BE2C (cell line): Measurements from ENCODE around the gene RIMBP2.

Experiments used
- DNase-seq: peaks from one replicate; pipeline ENCODE4 v3.0.0-alpha.2; 2020
- H3K27me3 ChIP-seq: fragments of 250-450 bp; sonication (Bioruptor Pico); 2 replicates; pipeline ENCODE4 v1.5.1; 2020; ENCODE audit warnings: mild to moderate bottlenecking
- H3K36me3 ChIP-seq: fragments of 250-450 bp; sonication (Bioruptor Pico); 2 replicates; pipeline ENCODE4 v1.5.1; 2020; ENCODE audit warnings: mild to moderate bottlenecking
- H3K4me1 ChIP-seq: fragments of 250-450 bp; sonication (Bioruptor Pico); 2 replicates; pipeline ENCODE4 v1.5.1; 2020
- H3K4me3 ChIP-seq: 2 replicates; pipeline ENCODE4 v1.5.1; 2011; ENCODE audit warnings: low read depth, low read length
- H3K9me3 ChIP-seq: fragments of 250-450 bp; sonication (Bioruptor Pico); 2 replicates; pipeline ENCODE4 v1.5.1; 2020
- CTCF ChIP-seq: IDR thresholded peaks from 2 replicates; pipeline ENCODE4 v1.5.1; 2012; ENCODE audit warnings: mild to moderate bottlenecking, low read depth, low read length

The RIMBP2 gene

DNA sequence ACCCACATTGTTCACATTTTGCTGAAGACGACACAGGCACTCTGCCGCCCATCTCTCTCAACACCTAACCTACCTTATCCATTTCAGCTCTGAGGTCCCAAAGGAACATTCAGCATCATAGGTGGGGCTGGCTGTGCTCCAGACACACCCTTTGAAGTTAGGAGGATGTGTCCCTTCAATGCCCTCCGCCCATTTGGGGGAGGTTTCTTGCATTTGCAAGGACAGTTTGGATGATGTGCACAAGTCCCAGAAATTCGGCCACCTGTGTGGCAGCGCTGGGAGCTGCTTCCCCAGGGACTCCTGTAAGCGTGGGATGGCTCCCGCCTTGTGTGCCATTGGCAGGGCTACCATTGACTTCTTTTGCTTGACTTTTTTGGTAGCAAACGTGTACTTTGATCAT, 113.8 kb downstream of the RIMBP2 start:
- peaks cover 3% of the 10 kb centered on the region; the same call in 1 of the 2 replicates for H3K9me3 ChIP-seq
- no peak for TF ChIP-seq CTCF
- DNase-seq: no peak
- H3K4me3 ChIP-seq: no peak overlapping the region
- no peaks in the 10 kb centered on the region for H3K27me3 ChIP-seq
- no peaks in the 10 kb centered on the region; the same call in 1 of the 2 replicates for H3K36me3 ChIP-seq
- peaks cover 36% of the 10 kb centered on the region for H3K4me1 ChIP-seq

DNA sequence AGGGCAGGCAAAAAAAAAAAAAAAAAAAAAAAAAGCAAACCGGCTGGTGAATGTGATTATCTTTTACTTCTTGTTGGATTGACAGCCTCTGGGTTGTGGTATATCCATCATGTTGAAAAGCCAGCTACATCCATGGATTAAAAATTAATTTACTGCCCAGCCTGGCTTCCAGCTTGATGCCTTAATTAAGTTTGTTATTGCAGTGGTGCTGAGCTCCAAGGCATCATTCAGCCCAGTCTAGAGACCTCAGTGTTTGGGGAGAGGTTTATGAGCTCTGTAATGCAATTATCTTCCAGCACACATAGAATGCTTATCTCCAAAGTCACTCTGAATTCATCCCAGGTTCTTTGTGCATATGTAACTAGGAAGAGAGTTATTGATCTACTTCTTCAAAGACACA, 114.8 kb downstream of the RIMBP2 start:
- Histone ChIP-seq H3K4me3 (peak overlapping the region; percentile 14; the same call in 1 of the 2 replicates), H3K27me3 (no peaks in the 10 kb centered on the region), H3K9me3 (peaks cover 3% of the 10 kb centered on the region; the same call in 1 of the 2 replicates), H3K4me1 (peaks cover 30% of the 10 kb centered on the region), H3K36me3 (no peaks in the 10 kb centered on the region; the same call in 1 of the 2 replicates)
- peak; percentile 74 for DNase-seq
- no peak for TF ChIP-seq CTCF

DNA sequence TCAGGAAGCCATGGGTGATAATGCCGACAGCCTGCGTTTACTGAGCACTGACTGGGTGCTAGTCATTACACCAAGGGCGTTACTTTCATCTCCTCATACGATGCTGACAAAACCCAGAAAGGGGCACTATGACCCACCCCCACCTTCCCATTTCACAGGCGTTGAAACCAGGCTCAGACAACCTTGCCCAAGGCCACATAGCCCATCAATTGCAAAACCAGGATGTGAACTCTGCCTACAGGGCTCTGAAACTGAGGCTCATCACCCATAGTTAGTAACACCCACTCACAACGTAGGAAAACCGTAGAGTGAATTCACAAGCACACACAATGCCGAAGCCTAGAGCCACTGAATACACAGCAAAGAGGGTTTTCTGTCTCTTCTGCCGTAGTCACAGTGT, 119.9 kb downstream of the RIMBP2 start:
- no peak overlapping the region for H3K4me3 ChIP-seq
- no peak for DNase-seq
- TF ChIP-seq CTCF: no peak
- no peaks in the 10 kb centered on the region for H3K27me3 ChIP-seq
- peaks cover 3% of the 10 kb centered on the region; the same call in 1 of the 2 replicates for H3K9me3 ChIP-seq
- peaks cover 30% of the 10 kb centered on the region for H3K4me1 ChIP-seq
- H3K36me3 ChIP-seq: peaks cover 3% of the 10 kb centered on the region; the same call in 1 of the 2 replicates

GRCh38 chr12:130595566-130595965, 120.5 kb downstream of the RIMBP2 start:
- Histone ChIP-seq H3K27me3 (no peaks in the 10 kb centered on the region), H3K36me3 (peaks cover 3% of the 10 kb centered on the region; the same call in 1 of the 2 replicates), H3K4me3 (no peak overlapping the region), H3K4me1 (peaks cover 33% of the 10 kb centered on the region), H3K9me3 (peaks cover 3% of the 10 kb centered on the region; the same call in 1 of the 2 replicates)
- no peak for TF ChIP-seq CTCF
- DNase-seq: no peak

DNA sequence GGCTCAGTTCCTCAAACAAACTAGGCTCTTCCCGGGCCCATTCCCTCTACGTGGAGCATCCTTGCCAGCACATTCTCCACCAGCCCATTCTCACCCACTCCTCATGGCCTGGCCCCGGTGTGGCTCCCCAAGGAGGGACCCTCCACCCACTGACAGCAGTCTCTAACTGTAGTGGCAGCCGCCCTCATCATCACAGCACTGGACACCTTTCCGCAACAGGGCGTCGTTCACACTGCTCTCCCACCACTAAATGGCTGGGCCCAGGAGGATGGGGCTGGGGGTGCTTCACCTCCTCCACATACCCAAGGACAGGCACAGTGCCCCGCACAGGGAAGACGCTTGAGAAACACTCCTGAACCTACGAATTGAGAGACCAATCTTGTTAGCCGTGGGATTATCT, 123.0 kb downstream of the RIMBP2 start:
- TF ChIP-seq CTCF: no peak
- Histone ChIP-seq H3K36me3 (peaks cover 3% of the 10 kb centered on the region), H3K27me3 (no peaks in the 10 kb centered on the region), H3K4me3 (no peak overlapping the region), H3K4me1 (peaks cover 48% of the 10 kb centered on the region), H3K9me3 (peaks cover under 1% of the 10 kb centered on the region; the same call in 1 of the 2 replicates)
- DNase-seq: no peak

GRCh38 chr12:130592641-130593040, 123.5 kb downstream of the RIMBP2 start:
- Histone ChIP-seq H3K4me3 (no peak overlapping the region), H3K9me3 (no peaks in the 10 kb centered on the region), H3K36me3 (peaks cover 3% of the 10 kb centered on the region), H3K4me1 (peaks cover 48% of the 10 kb centered on the region), H3K27me3 (no peaks in the 10 kb centered on the region)
- no peak for TF ChIP-seq CTCF
- DNase-seq: no peak
